ENCODE measurements around the gene DAP.
"Not testable (repeated sequence)": the region's sequence is repeated elsewhere in the genome, so short reads cannot be mapped to it uniquely, and the experiment has no call there.

The DAP gene

DNA sequence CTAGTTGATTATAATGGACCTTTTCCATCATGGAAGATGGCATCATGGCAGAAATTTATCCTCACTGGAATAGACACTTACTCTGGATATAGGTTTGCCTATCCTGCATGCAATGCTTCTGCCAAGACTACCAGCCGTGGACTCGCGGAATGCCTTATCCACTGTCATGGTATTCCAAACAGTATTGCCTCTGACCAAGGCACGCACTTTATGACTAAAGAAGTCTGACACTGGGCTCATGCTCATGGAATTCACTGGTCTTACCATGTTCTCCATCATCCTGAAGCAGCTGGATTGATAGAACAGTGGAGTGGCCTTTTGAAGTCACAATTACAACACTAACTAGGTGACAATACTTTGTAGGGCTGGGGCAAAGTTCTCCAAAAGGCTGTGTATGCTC lies 40.3 kb downstream of the DAP start:
- not testable (repeated sequence) for H3K4me3 ChIP-seq (ENCODE audit: low read length); DNase-seq (ENCODE audit: low read depth, low spot score)

GRCh38 chr5:10719965-10720364 lies 41.1 kb downstream of the DAP start:
- H3K4me3 ChIP-seq (ENCODE audit: low read length) = no peak overlapping the region
- DNase-seq (ENCODE audit: low read depth, low spot score) = no peak

DNA sequence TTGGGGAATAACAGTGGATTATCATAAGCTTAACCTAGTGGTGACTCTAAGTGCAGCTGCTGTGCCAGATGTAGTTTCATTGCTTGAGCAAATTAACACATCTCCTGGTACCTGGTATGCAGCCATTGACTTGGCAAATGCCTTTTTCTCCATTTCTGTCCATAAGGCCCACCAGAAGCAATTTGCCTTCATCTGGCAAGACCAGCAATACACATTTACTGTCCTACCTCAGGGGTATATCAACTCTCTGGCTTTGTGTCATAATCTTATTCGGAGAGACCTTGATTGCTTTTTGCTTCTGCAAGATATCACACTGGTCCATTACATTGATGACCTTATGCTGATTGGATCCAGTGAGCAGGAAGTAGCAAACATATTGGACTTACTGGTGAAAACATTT lies 42.4 kb downstream of the DAP start:
- not testable (repeated sequence) for H3K4me3 ChIP-seq (ENCODE audit: low read length)

GRCh38 chr5:10716825-10717224 lies 44.2 kb downstream of the DAP start:
- not testable (repeated sequence) for DNase-seq (ENCODE audit: low read depth, low spot score); H3K4me3 ChIP-seq (ENCODE audit: low read length)

More for the DNA sequence above, 42.4 kb downstream of the DAP start:
- not testable (repeated sequence) for DNase-seq (ENCODE audit: low read depth, low spot score)

DNA sequence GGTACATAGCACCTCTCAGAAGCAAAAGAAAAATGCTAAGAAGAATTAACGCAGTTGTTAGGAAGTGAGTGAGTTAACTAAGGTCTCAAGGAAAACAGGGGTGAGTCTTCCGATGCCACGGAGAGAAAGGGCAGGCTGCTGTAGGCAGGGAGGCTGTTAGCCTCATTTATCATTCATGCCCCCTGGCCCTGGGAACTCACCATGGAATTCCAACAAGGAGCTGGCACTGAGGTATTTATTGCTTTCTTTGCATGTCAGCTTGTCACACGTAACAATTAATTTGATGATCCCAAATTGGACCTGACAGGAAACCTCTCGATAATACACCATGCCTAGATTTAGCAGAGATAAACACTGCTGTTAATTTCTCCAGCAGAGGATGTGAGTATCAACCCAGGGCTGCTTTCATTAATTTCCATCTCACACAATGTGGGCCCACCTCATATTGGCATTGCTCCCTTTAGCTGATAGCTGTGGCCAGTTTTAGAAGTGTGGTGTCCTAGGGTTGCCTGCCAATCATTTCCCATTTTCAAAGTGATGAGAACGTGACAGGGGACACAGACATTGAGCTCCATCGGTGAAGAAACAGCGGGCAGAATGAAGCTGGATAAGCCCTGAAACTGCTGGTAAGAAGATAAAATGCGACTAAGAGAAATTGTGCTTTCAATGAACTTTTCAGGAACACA lies 45.3 kb downstream of the DAP start:
- no peak overlapping the region for H3K4me3 ChIP-seq (ENCODE audit: low read length)
- DNase-seq (ENCODE audit: low read depth, low spot score) = no peak

GRCh38 chr5:10712574-10713366 lies 48.3 kb downstream of the DAP start:
- DNase-seq (ENCODE audit: low read depth, low spot score) = no peak

DNA sequence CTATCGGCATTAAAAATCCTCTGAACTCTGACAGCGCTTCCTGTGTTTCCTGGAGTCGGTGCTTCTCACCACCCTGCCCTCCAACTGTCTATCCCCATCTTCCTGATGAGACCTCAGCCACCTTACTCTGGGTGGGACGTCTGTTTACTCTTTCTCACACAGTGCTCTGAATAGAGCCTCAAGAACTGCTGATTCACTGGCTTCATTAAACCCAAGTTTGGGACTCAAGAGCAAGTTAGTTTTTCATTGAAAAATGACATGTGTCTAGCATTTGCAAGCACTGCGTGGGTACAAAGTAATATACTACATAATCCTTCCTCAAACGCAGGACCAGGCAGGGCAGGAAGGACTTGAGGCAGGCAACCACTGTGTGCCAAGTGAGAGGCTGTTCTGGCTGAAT lies 49.5 kb downstream of the DAP start:
- no peak overlapping the region for H3K4me3 ChIP-seq (ENCODE audit: low read length)
- no peak for DNase-seq (ENCODE audit: low read depth, low spot score)

More at GRCh38 chr5:10712574-10713366, 48.3 kb downstream of the DAP start:
- H3K4me3 ChIP-seq (ENCODE audit: low read length) = no peak overlapping the region

- no peak for DNase-seq (ENCODE audit: low read depth, low spot score)
- no peak overlapping the region for H3K4me3 ChIP-seq (ENCODE audit: low read length)
These were observed 50.4 kb downstream of the DAP start for GRCh38 chr5:10710513-10711128.

- DNase-seq (ENCODE audit: low read depth, low spot score) = no peak
- no peak overlapping the region for H3K4me3 ChIP-seq (ENCODE audit: low read length)
These were observed 51.1 kb downstream of the DAP start for GRCh38 chr5:10709933-10710332.

DNA sequence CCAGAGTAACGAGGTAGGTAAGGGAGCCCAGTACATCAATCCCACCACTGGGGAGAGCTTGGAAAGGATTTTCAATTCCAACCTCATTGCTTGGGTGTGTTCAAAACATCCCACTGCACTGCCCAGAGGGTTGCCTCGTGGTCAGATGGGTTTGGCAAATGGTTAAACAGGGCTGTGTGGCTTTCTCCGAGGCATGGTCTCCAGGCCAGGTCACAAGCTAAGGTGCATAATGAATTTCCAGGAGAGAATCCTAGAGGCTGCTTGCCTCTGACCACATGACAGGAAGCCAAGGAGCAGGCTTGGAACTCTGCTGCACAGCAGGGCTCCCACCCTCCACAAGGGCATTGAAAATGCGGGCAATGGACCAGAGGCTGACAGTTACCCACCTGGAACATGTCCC lies 51.6 kb downstream of the DAP start:
- DNase-seq (ENCODE audit: low read depth, low spot score) = no peak

GRCh38 chr5:10708189-10708944 lies 52.7 kb downstream of the DAP start:
- no peak for DNase-seq (ENCODE audit: low read depth, low spot score)
- no peak overlapping the region for H3K4me3 ChIP-seq (ENCODE audit: low read length)

More for the DNA sequence above, 51.6 kb downstream of the DAP start:
- H3K4me3 ChIP-seq (ENCODE audit: low read length) = no peak overlapping the region

- DNase-seq (ENCODE audit: low read depth, low spot score) = no peak
These were observed 53.6 kb downstream of the DAP start for GRCh38 chr5:10707198-10708142.

DNA sequence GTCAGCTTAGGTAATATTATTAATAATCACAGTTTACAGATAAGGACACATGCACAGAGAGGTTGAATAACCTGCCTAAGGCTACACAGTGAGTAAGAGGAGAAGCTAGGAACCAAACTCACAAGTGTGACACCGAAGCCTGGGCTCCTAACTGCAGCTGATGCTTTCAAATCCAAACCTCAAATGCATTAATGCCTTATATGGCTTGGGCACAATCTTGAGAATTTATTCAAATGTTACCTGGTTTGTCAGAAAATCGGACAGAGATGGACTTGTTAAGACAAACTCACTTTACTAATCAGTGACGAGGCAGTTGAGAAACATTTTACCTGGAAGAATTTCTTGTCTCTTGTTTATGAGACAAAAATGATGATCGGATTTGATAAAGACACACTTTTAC lies 54.7 kb downstream of the DAP start:
- DNase-seq (ENCODE audit: low read depth, low spot score) = no peak
- H3K4me3 ChIP-seq (ENCODE audit: low read length) = no peak overlapping the region

More at GRCh38 chr5:10707198-10708142, 53.6 kb downstream of the DAP start:
- H3K4me3 ChIP-seq (ENCODE audit: low read length) = no peak overlapping the region

GRCh38 chr5:10705747-10706146 lies 55.3 kb downstream of the DAP start:
- H3K4me3 ChIP-seq (ENCODE audit: low read length) = no peak overlapping the region
- no peak for DNase-seq (ENCODE audit: low read depth, low spot score)

DNA sequence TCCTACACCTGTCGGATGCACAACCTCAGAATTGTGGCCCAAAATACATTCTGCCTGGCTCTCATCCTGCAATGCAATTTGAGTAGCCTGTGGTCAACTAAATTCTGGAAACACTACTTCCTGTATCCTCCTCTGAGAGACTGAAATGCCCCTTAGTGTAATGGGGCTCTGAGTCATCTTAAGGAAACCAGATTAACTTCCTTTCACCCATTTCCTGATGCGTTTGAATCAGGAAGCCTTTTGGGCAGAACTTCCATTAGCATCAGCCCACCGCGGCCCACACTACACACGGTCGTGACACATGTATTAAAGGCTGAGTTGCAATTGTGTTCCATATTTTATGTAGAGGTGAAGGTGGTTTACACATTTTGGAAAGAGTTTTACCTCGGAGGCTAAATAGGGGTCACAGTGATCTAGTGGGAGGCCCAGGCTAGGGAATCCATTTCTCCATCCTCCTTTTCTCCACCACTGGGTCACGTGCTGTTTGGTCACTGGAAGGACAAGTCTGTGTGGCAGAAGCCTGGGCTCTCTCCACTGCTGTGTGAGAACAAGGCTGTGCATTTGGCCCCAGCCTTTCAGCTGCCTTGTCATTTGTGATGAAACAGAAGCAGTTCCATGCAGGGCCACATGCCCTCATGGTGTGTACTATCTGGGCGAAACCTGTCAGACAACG lies 55.9 kb downstream of the DAP start:
- no peak overlapping the region for H3K4me3 ChIP-seq (ENCODE audit: low read length)
- DNase-seq (ENCODE audit: low read depth, low spot score) = peak; percentile 38

- no peak overlapping the region for H3K4me3 ChIP-seq (ENCODE audit: low read length)
- no peak for DNase-seq (ENCODE audit: low read depth, low spot score)
These were observed 57.4 kb downstream of the DAP start for GRCh38 chr5:10703676-10704075.

DNA sequence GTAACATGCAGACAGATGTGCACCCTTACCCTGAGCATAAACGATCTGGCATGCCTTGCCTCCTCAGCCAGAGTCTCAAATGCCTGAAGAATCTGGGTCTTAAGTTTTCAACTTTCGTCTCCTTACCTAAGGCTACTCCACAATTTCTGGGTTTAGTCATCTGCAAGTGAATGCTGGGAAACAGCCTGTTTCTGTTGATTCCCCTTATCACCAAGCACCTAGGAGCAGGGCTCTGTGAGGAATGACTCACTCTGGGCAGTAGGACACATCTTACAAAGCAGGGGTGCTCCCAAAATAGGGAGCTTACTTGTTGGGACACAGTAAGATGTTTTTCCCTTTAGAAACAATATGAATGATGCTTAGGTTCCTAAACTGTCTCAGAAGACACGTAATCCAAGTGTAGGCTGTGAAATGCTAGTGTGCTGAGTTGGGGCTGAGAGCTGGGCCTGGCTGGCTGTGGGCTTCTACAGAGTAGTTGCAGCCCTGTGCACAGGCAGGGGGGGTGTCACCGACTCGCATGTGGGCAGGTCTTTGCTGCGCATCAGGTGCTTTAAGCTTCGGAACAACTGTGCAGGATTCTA lies 58.0 kb downstream of the DAP start:
- H3K4me3 ChIP-seq (ENCODE audit: low read length) = no peak overlapping the region
- DNase-seq (ENCODE audit: low read depth, low spot score) = no peak

All from Jurkat, Clone E6-1 (cell line).